Fibroblast of gingiva (primary cell): ENCODE data around the gene METTL6.
A peak's percentile ranks its signal among the peaks of the same experiment; 100 is the strongest.
"Not testable (repeated sequence)": the region's sequence is repeated elsewhere in the genome, so short reads cannot be mapped to it uniquely, and the experiment has no call there.

Experiments
- DNase-seq: peaks from one replicate; pipeline ENCODE4 v3.0.0-alpha.2; 2011; ENCODE audit warnings: low read depth

The METTL6 gene

DNA sequence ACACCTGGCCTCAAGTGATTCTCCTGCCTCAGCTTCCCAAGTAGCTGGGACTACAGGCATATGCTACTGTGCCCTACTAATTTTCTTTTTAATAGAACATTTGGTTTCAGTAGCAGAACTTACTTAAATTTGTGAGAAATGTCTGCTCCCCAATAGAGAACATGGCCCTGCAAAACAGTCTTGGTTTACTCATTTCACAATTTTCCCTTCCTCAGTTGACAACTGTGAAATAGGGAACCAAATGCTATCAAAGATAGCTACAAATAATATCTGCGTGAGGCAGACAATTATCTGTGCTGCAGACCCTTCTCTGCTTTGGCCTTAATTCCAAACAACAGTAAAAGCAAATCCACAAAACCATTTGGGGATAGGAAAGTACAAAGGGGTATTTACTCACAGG, 22.6 kb downstream of the METTL6 start:
- no peak for DNase-seq

DNA sequence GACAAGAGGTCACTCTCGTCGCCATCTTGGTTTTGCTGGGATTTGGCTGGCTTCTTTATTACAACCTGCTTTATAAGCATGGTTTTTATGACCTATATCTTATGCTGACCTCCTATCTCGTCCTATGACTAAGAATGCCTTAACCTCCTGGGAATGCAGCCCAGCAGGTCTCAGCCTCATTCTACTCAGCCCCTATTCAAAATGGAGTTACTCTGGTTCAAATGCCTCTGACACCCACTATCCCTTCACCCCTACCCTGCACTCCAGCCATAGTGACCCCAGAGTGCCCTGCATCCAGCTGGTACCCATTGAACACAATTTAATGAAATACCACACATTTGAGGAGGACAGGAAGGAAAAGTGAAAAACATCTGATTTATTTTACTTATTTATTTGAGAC, 23.4 kb downstream of the METTL6 start:
- DNase-seq = no peak

GRCh38 chr3:15403495-15403894, 23.8 kb downstream of the METTL6 start:
- DNase-seq = no peak

DNA sequence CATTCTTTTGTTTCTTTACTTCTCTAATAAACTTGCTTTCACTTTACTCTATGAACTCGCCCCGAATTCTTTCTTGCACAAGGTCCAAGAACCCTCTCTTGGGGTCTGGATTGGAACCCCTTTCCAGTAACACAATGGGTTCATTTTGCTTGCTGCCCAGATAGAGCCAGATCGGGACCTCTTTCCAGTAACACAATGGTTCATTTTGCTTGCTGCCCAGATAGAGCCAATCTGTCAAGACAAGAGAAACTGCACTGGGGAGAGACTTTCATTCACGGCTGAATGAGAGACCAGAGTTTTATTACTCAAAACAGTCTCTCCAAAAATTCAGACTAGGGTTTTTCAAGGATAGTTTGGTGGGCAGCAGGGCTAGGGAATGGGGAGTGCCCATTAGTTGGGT, 25.4 kb downstream of the METTL6 start:
- DNase-seq = no peak

- no peak for DNase-seq
Observed at GRCh38 chr3:15399970-15400369, 27.4 kb downstream of the METTL6 start.

DNA sequence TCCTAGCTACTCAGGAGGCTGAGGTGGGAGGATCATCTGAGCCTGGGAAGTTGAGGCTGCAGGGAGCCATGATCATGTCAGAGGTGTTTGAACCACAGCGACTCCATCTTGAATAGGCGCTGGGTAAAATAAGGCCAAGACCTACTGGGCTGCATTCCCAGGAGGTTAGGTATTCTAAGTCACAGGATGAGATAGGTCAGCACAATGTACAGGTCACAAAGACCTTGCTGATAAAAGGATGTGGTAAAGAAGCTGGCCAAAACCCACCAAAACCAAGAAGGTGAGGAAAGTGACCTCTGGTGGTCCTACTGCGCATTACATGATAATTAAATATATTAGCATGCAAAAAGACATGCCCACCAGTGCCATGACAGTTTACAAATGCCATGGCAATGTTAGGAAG, 28.6 kb downstream of the METTL6 start:
- DNase-seq = not testable (repeated sequence)

GRCh38 chr3:15393252-15393651, 34.1 kb downstream of the METTL6 start:
- DNase-seq = not testable (repeated sequence)

DNA sequence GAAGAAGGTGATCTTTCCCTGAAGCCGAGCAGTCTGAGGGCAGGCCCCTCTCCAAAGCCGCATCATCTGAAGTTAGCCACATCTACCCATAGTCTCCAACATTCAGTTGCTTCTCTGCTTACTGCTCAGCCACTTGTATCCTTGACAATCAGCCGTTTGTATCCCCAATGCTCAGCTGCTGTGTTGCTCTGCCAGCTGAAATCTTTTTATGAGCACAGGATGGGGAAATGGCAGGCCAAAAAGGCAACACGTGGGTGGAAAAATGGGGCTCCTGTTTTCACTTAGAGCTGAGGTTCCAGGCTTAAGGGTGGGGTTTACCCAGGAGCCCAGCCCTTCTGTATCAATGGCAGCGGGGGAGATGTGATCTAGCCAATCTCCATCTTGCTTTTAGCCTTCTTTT, 36.3 kb downstream of the METTL6 start:
- DNase-seq = no peak

- DNase-seq = no peak
Observed at GRCh38 chr3:15390460-15390859, 36.9 kb downstream of the METTL6 start.

DNA sequence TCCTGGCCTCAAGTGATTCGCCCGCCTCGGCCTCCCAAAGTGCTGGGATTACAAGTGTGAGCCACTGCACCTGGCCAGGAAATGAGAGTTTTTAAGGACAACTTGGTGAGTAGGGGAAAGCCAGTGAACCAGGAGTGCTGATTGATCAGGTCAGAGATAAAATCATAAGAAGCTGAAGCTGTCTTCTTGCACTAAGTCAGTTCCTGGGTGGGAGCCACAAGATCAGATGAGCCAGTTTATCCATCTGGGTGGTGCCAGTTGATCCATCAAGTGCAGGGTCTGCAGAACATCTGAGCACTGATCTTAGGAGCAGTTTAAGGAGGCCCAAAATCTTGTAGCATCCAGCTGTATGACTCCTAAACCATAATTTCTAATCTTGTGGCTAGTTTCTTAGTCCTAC, 39.0 kb downstream of the METTL6 start:
- not testable (repeated sequence) for DNase-seq

DNA sequence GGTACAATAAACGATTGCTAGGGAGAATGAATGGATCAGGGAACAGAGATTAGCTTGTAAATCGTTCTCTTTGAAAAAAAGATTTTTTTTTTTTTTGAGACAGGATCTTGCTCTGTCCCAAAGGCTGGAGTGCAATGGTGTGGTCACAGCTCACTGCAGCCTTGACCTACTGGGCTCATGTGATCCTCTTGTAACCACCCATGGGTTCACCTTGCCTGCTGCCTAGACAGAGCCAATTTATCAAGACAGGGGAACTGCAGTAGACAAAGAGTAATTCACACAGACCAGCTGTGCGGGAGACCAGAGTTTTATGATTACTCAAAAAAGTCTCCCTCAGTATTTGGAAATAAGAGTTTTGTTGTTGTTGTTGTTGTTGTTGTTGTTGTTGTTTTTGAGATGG, 39.6 kb downstream of the METTL6 start:
- DNase-seq = no peak

DNA sequence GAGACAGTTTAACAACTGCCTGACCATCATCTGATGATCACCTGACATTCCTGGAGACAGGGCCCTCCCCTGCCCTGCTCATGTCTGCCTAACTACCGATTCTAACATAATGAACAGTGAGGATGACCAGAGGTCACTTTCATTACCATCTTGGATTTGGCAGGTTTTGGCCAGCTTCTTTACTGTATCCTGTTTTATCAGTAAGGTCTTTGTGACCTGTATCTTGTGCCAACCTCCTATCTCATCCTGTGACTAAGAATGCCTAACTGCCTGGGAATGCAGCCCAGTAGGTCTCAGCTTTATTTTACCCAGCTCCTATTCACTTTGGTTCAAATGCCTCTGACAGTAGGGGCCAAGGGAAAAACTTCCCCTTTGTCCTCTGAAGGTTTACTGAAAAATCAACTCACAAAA, 40.2 kb downstream of the METTL6 start:
- no peak for DNase-seq

DNA sequence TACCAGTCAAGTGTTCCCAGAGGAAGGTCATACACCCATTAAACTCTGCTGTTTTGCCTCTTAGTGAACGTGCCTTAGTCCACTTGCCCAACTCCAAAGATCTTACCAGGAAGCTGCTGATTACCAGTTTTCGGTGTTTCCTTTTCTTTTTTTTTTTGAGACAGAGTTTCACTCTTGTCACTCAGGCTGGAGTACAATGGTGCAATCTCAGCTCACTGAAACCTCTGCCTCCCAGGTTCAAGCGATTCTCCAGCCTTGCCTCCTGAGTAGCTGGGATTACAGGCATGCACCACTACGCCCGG, 40.7 kb downstream of the METTL6 start:
- DNase-seq = not testable (repeated sequence)

DNA sequence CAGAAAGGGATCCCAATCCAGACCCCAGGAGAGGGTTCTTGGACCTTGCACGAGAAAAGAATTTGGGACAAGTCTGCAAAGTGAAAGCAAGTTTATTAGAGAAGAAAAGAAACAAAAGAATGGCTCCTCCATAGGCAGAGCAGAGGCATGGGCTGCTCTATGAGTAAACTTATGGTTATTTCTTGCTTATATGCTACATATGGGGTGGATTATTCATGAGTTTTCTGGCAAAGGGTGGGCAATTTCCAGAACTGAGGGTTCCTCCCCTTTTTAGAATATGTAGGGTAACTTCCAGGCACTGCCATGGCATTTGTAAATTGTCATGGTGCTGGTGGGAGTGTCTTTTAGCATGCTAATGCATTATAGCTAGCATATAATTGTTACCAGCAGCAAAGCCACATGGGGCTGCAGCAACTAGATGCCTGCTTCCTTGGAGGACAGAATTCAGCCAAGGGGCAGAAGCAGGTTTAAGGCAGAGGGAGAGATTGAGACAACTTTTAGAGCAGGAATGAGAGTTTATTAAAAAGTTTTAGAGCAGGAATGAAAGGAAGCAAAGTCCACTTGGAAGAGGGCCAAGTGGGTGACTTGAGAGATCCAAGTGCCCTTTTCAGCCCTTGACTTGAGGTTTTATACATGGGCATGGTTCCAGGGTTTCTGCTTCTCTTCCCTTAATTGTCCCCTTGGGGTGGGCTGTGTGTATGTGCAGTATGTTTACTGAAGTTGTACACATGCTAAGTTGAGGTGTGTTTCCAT, 41.3 kb downstream of the METTL6 start:
- DNase-seq = no peak

DNA sequence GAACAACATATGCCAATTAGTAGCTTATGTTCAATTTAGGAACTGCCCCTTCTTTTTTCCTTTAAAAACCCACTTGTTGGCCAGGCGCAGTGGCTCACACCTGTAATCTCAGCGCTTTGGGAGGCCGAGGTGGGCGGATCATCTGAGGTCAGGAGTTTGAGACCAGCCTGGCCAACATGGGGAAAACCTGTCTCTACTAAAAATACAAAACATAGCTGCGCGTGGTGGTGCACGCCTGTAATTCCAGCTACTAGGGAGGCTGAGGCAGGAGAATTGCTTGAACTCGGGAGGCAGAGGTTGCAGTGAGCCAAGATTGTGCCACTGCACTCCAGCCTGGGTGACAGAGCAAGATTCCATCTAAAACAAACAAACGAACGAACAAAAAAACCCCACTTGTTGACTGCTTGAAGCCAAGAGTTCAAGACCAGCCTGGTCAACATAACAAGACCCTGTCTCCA, 42.1 kb downstream of the METTL6 start:
- not testable (repeated sequence) for DNase-seq

DNA sequence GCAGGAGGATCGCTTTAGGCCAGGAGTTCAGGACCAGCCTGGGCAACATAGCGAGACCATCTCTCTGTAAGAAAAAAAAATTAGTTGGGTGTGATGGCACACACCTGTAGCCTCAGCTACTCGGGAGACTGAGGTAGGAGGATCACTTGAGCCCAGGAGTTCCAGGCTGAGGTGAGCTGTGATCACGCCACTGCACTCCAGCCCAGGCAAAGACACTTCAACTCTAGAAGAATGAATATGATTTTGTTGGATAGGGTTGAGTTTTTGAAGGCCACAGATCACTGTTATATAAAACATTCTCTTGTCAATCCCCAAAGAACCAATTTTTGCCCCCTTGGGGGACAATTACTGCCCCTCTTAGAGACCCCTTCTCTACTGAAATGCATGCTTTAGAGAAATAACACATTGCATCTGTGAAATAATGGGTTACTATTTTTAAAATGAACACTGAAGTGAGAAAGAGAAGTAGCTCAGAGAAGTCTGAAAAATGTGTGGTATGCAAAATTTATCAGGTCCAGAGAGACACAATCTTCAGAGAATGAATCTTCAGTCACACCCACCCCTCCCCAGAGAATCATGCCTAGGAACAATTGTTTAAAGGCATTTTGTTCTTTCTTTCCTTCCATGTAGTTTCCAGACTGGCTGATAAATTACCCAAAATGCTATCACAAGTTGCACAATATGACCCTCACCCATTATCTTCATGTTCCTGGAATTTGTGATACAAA, 42.7 kb downstream of the METTL6 start:
- no peak for DNase-seq

GRCh38 chr3:15382405-15382923, 44.9 kb downstream of the METTL6 start:
- no peak for DNase-seq

DNA sequence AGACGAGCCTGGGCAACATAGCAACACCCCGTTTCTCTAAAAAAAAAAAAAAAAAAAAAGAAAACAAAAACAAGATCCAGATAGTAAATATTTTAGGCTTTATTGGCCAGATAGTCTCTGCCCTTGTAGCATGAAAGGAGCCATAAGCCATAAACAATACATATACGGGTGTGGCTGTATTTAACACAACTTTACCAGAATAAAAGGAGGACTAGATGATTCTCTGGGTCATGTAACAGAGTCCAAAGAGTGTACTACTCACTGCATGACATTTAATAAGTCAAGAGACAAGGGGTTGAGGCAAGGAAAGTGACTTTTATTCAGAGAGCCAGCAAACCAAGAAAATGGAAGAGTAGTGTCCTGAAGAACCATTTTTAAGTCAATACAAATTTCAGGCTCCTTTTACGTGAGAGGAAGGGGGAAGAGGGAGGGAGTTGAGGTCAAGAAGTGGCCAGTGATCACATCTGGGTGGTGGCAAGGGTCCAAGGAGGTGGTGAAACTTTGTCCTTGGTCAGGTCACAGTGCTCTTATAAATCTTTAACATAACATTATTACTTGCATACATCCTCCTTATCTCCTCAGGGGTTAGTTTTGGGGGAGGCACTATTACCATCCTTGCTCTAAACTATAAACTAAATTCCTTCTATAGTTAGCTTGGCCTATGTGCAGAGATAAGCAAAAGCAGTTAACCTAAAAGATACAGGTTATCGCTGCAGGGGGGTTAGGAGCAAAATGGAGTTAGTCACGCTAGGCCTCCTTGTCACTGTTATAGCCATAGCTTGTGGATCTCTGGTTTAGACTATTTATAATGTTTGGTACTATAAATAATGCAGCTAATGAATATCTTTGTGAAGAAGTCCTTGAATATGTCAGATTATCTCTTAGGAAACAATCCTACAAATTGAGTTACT, 46.1 kb downstream of the METTL6 start:
- DNase-seq = no peak

DNA sequence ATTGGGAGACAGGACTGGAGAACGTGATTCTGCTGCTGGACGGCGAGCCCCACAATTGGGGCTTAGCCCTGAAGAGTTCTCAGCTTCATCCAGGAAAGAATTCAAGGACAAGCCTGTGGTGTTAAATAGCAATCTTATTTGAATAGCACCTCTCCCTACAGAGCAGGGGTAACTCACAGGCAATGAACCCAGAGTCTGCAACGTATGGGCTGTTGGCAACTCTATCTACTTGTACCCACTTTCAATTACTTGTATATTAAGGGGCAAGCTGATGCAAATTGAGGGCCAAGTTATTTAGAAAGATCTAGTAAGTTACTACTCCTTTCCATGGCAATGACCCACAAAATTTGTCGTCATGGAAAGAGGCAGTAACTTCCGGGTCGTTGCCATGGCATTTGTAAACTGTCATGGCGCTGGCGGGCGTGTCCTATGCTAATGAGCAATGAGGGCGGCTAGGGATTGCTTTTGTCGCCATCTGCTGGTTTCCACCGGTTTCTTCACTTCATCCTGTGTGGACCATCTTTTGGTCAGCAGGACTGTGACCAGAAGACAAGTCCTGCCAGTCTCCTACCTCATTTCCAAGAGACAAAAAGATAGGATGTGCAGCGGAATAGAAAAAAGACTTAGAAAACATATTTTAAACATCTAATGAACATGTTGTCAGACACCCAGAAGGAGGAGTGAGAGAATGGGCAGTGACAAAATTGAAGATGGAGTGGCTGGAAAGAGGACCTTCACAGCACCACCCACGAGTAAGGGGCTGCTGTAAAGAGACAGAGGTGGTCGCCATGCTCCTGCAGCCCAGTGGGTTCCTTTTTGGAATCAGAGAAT, 49.2 kb downstream of the METTL6 start:
- peak; percentile 93 for DNase-seq

GRCh38 chr3:15375461-15376000, 51.8 kb downstream of the METTL6 start:
- no peak for DNase-seq

DNA sequence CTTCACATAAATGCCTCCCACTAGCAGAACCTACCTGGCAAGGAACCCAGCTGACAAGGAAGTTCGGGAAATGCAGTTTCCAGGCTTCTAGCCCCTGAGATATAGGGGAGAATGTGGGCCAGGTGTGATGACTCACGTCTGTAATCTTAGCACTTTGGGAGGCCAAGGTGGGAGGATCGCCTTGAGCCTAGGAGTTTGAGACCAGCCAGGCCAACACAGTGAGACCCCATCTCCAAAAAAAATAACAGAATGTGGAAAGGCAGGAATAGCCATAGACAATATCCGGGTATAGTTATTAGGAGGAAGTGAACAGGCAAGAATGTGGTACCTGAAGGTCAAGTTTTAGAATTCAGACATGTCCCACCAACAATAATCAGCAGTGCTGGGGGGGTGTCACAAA, 54.4 kb downstream of the METTL6 start:
- no peak for DNase-seq
